Measurements from ENCODE around the gene RAPGEF5.
A peak's percentile ranks its signal among the peaks of the same experiment; 100 is the strongest.

The RAPGEF5 gene

GRCh38 chr7:22204312-22204711 lies 152.6 kb downstream of the RAPGEF5 start:
- Histone ChIP-seq H3K27ac (no peak overlapping the region), H3K9me3 (ENCODE audit: severe bottlenecking) (no peaks in the 10 kb centered on the region), H3K4me3 (ENCODE audit: low read depth, low read length) (no peak overlapping the region), H3K27me3 (ENCODE audit: insufficient read depth, low read depth, severe bottlenecking) (no peaks in the 10 kb centered on the region), H3K36me3 (no peaks in the 10 kb centered on the region; the same call in 1 of the 2 replicates)
- DNase-seq, result no peak
- no peak for TF ChIP-seq CTCF (IDR thresholded peaks at IDR 0.05; ENCODE audit: low read depth, low read length)

- DNase-seq, result no peak
- H3K4me3 ChIP-seq (ENCODE audit: low read depth, low read length), result no peak overlapping the region
- no peaks in the 10 kb centered on the region; the same call in 1 of the 2 replicates for H3K36me3 ChIP-seq
- no peaks in the 10 kb centered on the region for H3K9me3 ChIP-seq (ENCODE audit: severe bottlenecking)
- no peak for TF ChIP-seq CTCF (IDR thresholded peaks at IDR 0.05; ENCODE audit: low read depth, low read length)
- H3K27me3 ChIP-seq (ENCODE audit: insufficient read depth, low read depth, severe bottlenecking), result no peaks in the 10 kb centered on the region
- no peak overlapping the region for H3K27ac ChIP-seq
Measured at GRCh38 chr7:22202141-22202540, 154.8 kb downstream of the RAPGEF5 start.

GRCh38 chr7:22201186-22201880 lies 155.6 kb downstream of the RAPGEF5 start:
- Histone ChIP-seq H3K9me3 (ENCODE audit: severe bottlenecking) (no peaks in the 10 kb centered on the region), H3K4me3 (ENCODE audit: low read depth, low read length) (no peak overlapping the region), H3K36me3 (no peaks in the 10 kb centered on the region; the same call in 1 of the 2 replicates), H3K27ac (no peak overlapping the region), H3K27me3 (ENCODE audit: insufficient read depth, low read depth, severe bottlenecking) (no peaks in the 10 kb centered on the region)
- no peak for TF ChIP-seq CTCF (IDR thresholded peaks at IDR 0.05; ENCODE audit: low read depth, low read length)
- DNase-seq, result no peak

GRCh38 chr7:22200777-22201176 lies 156.2 kb downstream of the RAPGEF5 start:
- H3K36me3 ChIP-seq, result no peaks in the 10 kb centered on the region; the same call in 1 of the 2 replicates
- TF ChIP-seq CTCF (IDR thresholded peaks at IDR 0.05; ENCODE audit: low read depth, low read length), result no peak
- H3K9me3 ChIP-seq (ENCODE audit: severe bottlenecking), result no peaks in the 10 kb centered on the region
- no peak overlapping the region for H3K4me3 ChIP-seq (ENCODE audit: low read depth, low read length)
- no peak overlapping the region for H3K27ac ChIP-seq
- H3K27me3 ChIP-seq (ENCODE audit: insufficient read depth, low read depth, severe bottlenecking), result no peaks in the 10 kb centered on the region
- DNase-seq, result no peak

- H3K27me3 ChIP-seq (ENCODE audit: insufficient read depth, low read depth, severe bottlenecking), result no peaks in the 10 kb centered on the region
- TF ChIP-seq CTCF (IDR thresholded peaks at IDR 0.05; ENCODE audit: low read depth, low read length), result no peak
- no peak overlapping the region for H3K4me3 ChIP-seq (ENCODE audit: low read depth, low read length)
- H3K9me3 ChIP-seq (ENCODE audit: severe bottlenecking), result no peaks in the 10 kb centered on the region
- H3K36me3 ChIP-seq, result no peaks in the 10 kb centered on the region; the same call in 1 of the 2 replicates
- no peak overlapping the region for H3K27ac ChIP-seq
- no peak for DNase-seq
Measured at GRCh38 chr7:22200238-22200637, 156.7 kb downstream of the RAPGEF5 start.

GRCh38 chr7:22197376-22197775 lies 159.6 kb downstream of the RAPGEF5 start:
- peak overlapping the region; percentile 55 for H3K27ac ChIP-seq
- H3K9me3 ChIP-seq (ENCODE audit: severe bottlenecking), result no peaks in the 10 kb centered on the region
- H3K36me3 ChIP-seq, result peaks cover 9% of the 10 kb centered on the region
- TF ChIP-seq CTCF (IDR thresholded peaks at IDR 0.05; ENCODE audit: low read depth, low read length), result no peak
- no peak overlapping the region for H3K4me3 ChIP-seq (ENCODE audit: low read depth, low read length)
- H3K27me3 ChIP-seq (ENCODE audit: insufficient read depth, low read depth, severe bottlenecking), result no peaks in the 10 kb centered on the region
- no peak for DNase-seq

Measured in WERI-Rb-1 (cell line).